IPS-20b (cell line): ENCODE data around the gene INSM1.

Experiments used
- H3K27ac ChIP-seq: one replicate; pipeline ENCODE4 v1.5.1; 2013; ENCODE audit warnings: low read length
- H3K27me3 ChIP-seq: 2 replicates; pipeline ENCODE4 v1.6.1; 2013; ENCODE audit warnings: mild to moderate bottlenecking, low read length, inconsistent platforms; ENCODE audit not compliant: insufficient read depth
- H3K36me3 ChIP-seq: 2 replicates; pipeline ENCODE4 v1.6.1; 2013; ENCODE audit warnings: low read depth, mild to moderate bottlenecking, inconsistent platforms, low read length, moderate library complexity; ENCODE audit not compliant: insufficient read depth
- H3K4me1 ChIP-seq: 2 replicates; pipeline ENCODE4 v1.6.1; 2013; ENCODE audit warnings: mild to moderate bottlenecking, control low read depth, inconsistent platforms, low read length, moderate library complexity; ENCODE audit not compliant: insufficient read depth
- H3K4me3 ChIP-seq: 2 replicates; pipeline ENCODE4 v1.5.1; 2013; ENCODE audit warnings: mild to moderate bottlenecking, low read length, inconsistent platforms
- H3K9ac ChIP-seq: 2 replicates; pipeline ENCODE4 v1.6.1; 2013; ENCODE audit warnings: low read depth, mild to moderate bottlenecking, inconsistent platforms, low read length, moderate library complexity
- H3K9me3 ChIP-seq: 2 replicates; pipeline ENCODE4 v1.6.1; 2013; ENCODE audit warnings: mild to moderate bottlenecking, low read depth, low read length, inconsistent platforms; ENCODE audit not compliant: insufficient read depth

Gene INSM1

DNA sequence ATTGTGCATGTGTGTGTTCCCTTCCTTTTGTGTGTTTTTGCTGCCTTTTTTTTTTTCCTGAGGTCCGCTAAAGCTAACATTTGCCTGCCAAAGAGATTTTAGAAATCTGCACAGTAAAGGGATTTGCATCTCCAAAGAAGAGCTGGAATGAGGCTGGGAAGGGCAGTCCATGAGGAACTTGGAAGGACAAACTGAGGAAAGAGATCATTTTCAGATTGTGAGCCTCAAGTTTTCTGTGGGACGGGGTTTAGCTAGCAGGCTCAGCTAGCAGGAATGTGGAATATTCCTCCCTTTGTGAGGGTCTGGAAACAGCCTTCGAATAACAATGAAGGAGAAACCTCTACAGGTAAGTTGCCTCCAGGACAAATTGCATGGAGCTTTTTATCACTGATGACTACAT is 3.8 kb downstream of the INSM1 start:
- peak overlapping the region; percentile 29 for H3K4me3 ChIP-seq
- no peak overlapping the region for H3K27ac ChIP-seq
- H3K9ac ChIP-seq = no peak overlapping the region
- H3K36me3 ChIP-seq = no peaks in the 10 kb centered on the region
- no peaks in the 10 kb centered on the region for H3K9me3 ChIP-seq
- peaks cover 92% of the 10 kb centered on the region for H3K27me3 ChIP-seq
- peaks cover 19% of the 10 kb centered on the region for H3K4me1 ChIP-seq

DNA sequence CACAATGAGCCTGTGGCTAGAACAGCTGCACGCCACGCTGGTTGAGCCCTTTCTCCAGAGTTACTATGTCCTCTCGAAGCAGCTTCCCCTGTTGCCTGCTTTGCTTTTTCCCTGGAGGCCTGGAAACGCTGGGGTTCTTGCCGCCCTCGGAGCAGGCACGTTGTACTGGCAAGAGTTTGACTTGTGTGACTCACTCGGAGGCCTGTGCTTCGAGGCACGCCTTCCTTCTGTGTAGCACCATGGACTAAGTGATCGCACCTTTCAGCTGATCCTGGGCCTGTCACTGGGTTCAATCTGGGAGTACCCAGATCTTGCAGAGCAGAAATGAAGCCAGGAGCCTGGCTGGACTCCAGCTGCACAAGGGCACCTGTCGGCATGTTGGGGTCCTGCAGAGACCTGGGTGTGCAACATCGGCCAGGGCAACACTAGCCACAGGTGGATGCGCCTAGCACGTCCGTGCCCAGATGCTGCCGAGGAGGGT is 5.2 kb downstream of the INSM1 start:
- H3K27me3 ChIP-seq = peaks cover 80% of the 10 kb centered on the region

DNA sequence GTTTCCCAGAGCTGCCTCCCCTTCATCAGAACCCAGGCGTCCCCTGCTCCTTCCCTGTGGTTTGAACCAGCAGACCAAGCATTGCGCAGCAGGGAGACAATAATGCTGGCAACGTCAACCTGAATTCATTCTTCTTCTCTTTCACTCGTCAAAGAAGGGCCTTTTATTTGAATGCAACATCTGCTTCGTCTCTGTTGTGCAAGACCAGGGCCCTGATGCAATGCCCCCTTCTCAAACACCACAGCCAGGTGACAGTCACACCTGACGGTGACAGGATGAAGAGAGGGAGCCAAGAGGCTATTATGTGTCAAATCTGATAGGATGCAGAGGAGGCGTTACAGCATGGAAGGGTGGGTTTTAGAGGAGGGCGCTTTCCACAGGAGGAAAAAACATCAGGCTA is 8.0 kb downstream of the INSM1 start:
- Histone ChIP-seq H3K9ac (no peak overlapping the region), H3K9me3 (peaks cover 2% of the 10 kb centered on the region), H3K4me3 (no peak overlapping the region), H3K27me3 (peaks cover 54% of the 10 kb centered on the region), H3K27ac (no peak overlapping the region), H3K36me3 (no peaks in the 10 kb centered on the region), H3K4me1 (peaks cover 16% of the 10 kb centered on the region)

More for the DNA sequence above, 5.2 kb downstream of the INSM1 start:
- Histone ChIP-seq H3K9ac (no peak overlapping the region), H3K4me1 (peaks cover 19% of the 10 kb centered on the region), H3K9me3 (no peaks in the 10 kb centered on the region), H3K27ac (no peak overlapping the region), H3K4me3 (no peak overlapping the region), H3K36me3 (no peaks in the 10 kb centered on the region)

DNA sequence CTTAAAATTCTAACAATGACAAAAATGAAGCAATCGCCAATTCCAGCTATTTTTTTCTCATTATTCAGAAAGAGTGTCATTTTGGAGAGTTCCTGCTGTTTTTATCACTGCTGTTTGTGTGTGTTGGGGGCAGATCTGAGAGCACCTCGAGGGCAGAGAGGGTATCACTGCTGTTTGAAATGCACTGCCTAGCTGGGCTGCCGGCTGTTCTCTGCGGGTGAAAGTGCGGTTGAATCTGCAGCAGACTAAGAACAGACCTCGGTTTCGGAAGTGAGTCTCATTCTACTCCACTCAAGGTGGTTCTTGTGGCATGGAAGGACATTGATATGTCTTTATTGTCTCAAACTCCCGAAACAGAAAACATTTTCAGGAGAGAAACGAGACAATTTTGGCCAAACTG is 18.3 kb downstream of the INSM1 start:
- Histone ChIP-seq H3K9me3 (peaks cover under 1% of the 10 kb centered on the region; the same call in 1 of the 2 replicates), H3K27ac (no peak overlapping the region), H3K9ac (no peak overlapping the region), H3K4me1 (no peaks in the 10 kb centered on the region), H3K27me3 (no peaks in the 10 kb centered on the region), H3K4me3 (no peak overlapping the region), H3K36me3 (no peaks in the 10 kb centered on the region)

DNA sequence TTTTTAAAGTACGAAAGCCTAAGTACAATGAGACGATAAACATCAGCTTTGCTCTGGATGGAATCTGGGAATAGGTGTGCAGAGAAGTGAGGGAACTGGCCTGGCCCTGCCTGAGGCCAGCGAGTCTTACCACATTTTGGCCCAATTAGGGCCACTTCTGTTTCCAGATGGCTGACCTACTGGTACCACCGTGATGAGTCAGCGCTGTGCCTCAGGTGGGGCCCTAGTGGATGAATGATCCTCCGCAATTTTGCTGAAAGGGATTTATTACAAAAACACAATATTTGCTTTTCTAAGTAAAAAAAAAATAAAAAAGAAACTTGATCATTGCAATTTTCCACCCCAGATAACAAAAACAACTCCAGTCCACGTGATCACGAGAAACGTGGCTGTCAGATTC is 22.5 kb downstream of the INSM1 start:
- no peak overlapping the region for H3K27ac ChIP-seq
- H3K4me1 ChIP-seq = no peaks in the 10 kb centered on the region
- H3K9me3 ChIP-seq = no peaks in the 10 kb centered on the region
- H3K4me3 ChIP-seq = no peak overlapping the region
- no peaks in the 10 kb centered on the region for H3K36me3 ChIP-seq
- H3K9ac ChIP-seq = no peak overlapping the region
- no peaks in the 10 kb centered on the region for H3K27me3 ChIP-seq

DNA sequence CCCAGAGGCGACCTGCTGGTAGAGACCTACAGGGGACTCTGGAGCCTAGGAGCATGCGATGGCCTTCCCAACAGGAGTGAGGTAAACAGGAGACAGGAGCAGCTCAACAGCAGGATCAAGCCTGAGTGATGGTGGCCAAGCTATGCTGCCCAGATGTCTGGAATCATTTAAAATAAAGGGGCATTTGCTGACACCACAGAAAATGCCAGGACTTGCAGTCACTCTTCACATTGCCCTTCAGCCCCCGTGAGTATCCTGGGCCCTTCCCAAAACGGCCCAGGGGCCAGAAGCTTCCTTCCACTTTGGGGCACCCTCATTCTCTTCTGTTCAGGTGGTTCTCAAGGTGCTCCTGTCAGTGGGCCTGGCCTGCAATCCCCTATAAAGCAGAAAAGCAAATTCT is 23.2 kb downstream of the INSM1 start:
- Histone ChIP-seq H3K27me3 (no peaks in the 10 kb centered on the region), H3K4me3 (no peak overlapping the region), H3K4me1 (no peaks in the 10 kb centered on the region; the same call in 1 of the 2 replicates), H3K36me3 (no peaks in the 10 kb centered on the region), H3K9ac (no peak overlapping the region), H3K9me3 (no peaks in the 10 kb centered on the region), H3K27ac (no peak overlapping the region)

DNA sequence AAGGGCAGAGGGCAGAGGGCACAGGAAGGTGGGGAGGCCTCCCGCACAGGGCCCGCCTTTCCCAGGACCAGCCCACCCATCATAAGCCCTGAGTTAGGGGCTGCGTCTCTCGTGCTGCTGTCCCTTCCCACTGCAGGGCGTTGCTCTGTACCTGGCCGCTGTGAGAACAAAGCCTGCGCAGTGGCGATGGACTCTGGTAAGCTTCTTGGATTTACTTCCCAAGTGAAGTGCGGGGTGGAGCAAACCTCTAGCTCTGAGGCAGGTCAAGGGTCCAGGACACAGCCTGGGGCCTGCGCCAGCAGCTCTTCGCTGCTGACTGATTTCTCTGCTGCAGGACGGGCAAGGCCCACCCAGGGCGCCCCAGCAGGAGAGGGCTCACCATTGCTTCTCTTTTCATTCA is 23.9 kb downstream of the INSM1 start:
- H3K4me1 ChIP-seq = no peaks in the 10 kb centered on the region; the same call in 1 of the 2 replicates
- no peak overlapping the region for H3K27ac ChIP-seq
- no peak overlapping the region for H3K9ac ChIP-seq
- H3K4me3 ChIP-seq = no peak overlapping the region
- peaks cover 1% of the 10 kb centered on the region; the same call in 1 of the 2 replicates for H3K27me3 ChIP-seq
- no peaks in the 10 kb centered on the region for H3K36me3 ChIP-seq
- no peaks in the 10 kb centered on the region for H3K9me3 ChIP-seq

DNA sequence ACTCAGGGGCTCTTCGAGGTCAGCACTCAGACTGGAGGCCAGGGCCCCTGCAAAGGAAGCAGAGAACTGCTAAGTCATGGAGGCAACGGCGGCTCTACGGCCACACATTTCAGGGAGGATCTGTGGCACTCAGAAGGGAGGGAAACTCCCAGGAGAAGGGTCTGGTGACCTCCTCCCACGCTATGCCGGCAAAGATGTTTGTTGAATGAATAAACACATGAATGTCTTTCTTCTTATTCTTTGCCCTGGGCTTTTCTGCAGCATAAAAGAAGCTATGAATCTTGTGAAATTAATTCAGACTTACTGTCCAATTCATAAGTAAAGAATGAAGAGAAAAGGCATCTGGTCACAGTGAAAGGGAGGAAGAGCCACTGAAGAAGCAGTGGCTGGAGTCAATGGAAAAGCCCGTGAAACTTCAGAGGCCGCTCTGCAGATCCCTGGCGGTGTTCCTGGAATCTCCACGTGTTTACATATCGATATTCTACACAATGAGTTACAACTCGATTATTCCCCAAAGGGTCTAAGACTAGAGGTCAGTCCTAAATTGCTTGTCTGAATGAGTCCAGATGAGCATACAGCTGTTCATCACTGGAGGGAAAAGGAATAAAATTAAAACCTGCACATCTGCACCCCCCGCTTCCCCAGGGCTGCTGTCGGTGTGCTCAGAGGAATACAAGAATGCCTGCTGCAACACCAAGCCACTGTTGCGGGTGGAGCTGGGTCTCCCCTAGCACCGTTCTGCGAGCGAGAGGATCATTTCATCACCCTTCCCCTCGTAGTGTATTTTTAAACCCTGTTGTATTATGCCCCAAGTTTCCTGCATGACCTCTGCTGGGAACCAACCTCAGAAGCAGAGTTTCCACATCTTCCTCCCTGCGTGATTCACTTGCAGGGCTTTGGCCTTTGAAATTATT is 25.6 kb downstream of the INSM1 start:
- H3K4me3 ChIP-seq = no peak overlapping the region
- H3K4me1 ChIP-seq = no peaks in the 10 kb centered on the region; the same call in 1 of the 2 replicates
- peaks cover 9% of the 10 kb centered on the region for H3K27me3 ChIP-seq
- H3K27ac ChIP-seq = no peak overlapping the region
- no peaks in the 10 kb centered on the region for H3K36me3 ChIP-seq
- H3K9me3 ChIP-seq = no peaks in the 10 kb centered on the region
- H3K9ac ChIP-seq = no peak overlapping the region

DNA sequence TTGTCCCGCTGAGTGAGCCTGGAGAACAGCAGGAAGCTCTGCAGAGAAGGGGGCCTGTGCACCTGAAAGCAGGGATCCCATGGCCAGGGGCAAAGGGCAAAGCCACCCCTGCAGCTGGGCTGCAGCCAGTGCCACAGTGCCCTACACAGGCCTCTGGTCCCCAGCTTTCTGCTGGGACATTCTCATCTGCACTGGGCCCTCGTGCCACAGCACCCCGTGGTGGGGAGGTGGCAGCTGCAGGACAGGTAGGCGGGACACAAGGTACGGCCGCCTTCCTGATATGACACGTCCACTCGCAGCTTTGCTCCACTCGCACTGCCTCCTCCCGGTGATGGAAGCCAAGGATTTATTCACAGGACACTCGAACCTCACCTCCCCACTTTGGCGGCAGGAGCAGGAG is 27.2 kb downstream of the INSM1 start:
- H3K4me3 ChIP-seq = no peak overlapping the region
- H3K27me3 ChIP-seq = peaks cover 9% of the 10 kb centered on the region
- no peak overlapping the region for H3K9ac ChIP-seq
- no peaks in the 10 kb centered on the region; the same call in 1 of the 2 replicates for H3K4me1 ChIP-seq
- no peaks in the 10 kb centered on the region for H3K9me3 ChIP-seq
- no peak overlapping the region for H3K27ac ChIP-seq
- no peaks in the 10 kb centered on the region for H3K36me3 ChIP-seq

DNA sequence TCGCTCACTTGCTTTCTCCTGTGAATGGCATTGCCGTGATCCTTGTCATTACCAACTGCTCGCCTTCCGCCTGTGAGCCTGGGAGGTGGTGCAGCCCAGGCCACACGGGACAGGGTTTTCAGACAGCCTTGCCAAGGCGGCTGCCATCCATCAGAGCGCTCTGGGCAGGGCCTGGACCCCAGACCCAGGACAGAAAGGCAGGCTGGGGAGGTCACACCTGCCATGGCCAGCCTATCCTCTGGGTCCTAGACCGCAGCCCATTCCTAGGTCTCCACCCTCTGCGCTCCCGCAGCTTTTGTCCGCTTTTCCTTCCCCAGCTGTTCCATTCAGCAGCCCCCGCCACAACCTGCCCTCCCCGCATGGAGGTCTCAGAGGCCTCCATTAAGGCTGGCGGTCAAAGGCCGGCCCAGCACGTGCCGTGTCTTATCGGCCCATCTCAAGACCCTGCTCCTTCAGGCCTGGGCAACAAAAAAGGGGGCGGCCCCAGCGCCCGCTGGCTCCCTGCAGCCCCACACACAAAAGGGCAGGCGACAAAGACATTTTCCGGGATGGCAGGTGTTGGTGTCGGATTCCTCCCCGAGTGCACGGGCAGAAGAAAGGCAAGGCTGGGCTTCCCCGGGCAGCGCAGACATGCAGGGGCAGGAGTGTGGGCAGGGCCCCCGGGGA is 28.1 kb downstream of the INSM1 start:
- Histone ChIP-seq H3K36me3 (no peaks in the 10 kb centered on the region), H3K4me3 (no peak overlapping the region), H3K9me3 (no peaks in the 10 kb centered on the region), H3K27me3 (peaks cover 9% of the 10 kb centered on the region), H3K27ac (no peak overlapping the region), H3K9ac (no peak overlapping the region), H3K4me1 (no peaks in the 10 kb centered on the region; the same call in 1 of the 2 replicates)

DNA sequence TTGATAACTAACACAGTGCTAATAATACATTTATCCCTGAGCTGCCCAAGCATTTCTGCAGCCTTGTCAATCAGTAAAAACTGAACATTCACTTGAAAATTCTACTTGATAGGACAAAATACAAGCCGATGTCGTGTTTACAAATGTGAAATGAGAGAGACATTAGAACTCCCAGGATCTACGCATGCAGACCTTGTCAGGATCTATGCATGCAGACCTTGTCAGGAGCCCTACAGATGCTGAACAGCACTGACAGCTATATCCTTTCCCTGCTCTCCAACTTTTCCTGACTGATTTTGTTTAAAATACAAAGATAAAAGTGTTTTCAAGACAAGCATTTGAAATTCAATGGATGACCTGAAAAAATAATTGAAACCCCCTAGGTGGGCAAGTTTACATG is 28.9 kb downstream of the INSM1 start:
- Histone ChIP-seq H3K4me3 (no peak overlapping the region), H3K9me3 (no peaks in the 10 kb centered on the region), H3K27me3 (peaks cover 9% of the 10 kb centered on the region), H3K36me3 (no peaks in the 10 kb centered on the region), H3K9ac (no peak overlapping the region), H3K27ac (no peak overlapping the region), H3K4me1 (no peaks in the 10 kb centered on the region; the same call in 1 of the 2 replicates)
